Mesendoderm (in vitro differentiated cells): ENCODE data around the gene FLNB.

Experiments used
- DNase-seq: peaks from one replicate; pipeline ENCODE4 v3.0.0; 2013
- H2AK5ac ChIP-seq: 2 replicates; pipeline ENCODE4 v1.6.1; 2013; ENCODE audit warnings: low read length, inconsistent platforms
- H2BK120ac ChIP-seq: 2 replicates; pipeline ENCODE4 v1.6.1; 2013; ENCODE audit warnings: low read depth, mild to moderate bottlenecking, low read length, moderate library complexity, mixed read lengths
- H2BK15ac ChIP-seq: replicated peaks from 2 replicates; pipeline ENCODE4 v1.6.1; 2013; ENCODE audit warnings: low read depth, mild to moderate bottlenecking, moderate library complexity
- H2BK5ac ChIP-seq: 2 replicates; pipeline ENCODE4 v1.6.1; 2013; ENCODE audit warnings: low read length, inconsistent platforms
- H3K18ac ChIP-seq: 2 replicates; pipeline ENCODE4 v1.6.1; 2013; ENCODE audit warnings: mild to moderate bottlenecking, low read length, mixed read lengths
- H3K23ac ChIP-seq: one replicate; pipeline ENCODE4 v1.6.1; 2013; ENCODE audit warnings: low read length
- H3K27ac ChIP-seq: 2 replicates; pipeline ENCODE4 v1.5.1; 2013; ENCODE audit warnings: low read depth, mild to moderate bottlenecking, inconsistent platforms, low read length, moderate library complexity
- H3K27me3 ChIP-seq: 2 replicates; pipeline ENCODE4 v1.6.1; 2013; ENCODE audit warnings: low read length, control low read depth, mild to moderate bottlenecking, inconsistent platforms; ENCODE audit not compliant: insufficient read depth, poor library complexity
- H3K36me3 ChIP-seq: 2 replicates; pipeline ENCODE4 v1.6.1; 2013; ENCODE audit warnings: low read length, inconsistent platforms; ENCODE audit not compliant: control insufficient read depth, insufficient read depth
- H3K4ac ChIP-seq: one replicate; pipeline ENCODE4 v1.6.1; 2013; ENCODE audit warnings: low read depth, mild to moderate bottlenecking, low read length, moderate library complexity
- H3K4me1 ChIP-seq: 2 replicates; pipeline ENCODE4 v1.6.1; 2013; ENCODE audit warnings: low read depth, low read length, inconsistent platforms; ENCODE audit not compliant: control insufficient read depth
- H3K4me2 ChIP-seq: 2 replicates; pipeline ENCODE4 v1.6.1; 2013; ENCODE audit warnings: low read length
- H3K4me3 ChIP-seq: 2 replicates; pipeline ENCODE4 v1.5.1; 2013; ENCODE audit warnings: mild to moderate bottlenecking, low read length
- H3K56ac ChIP-seq: one replicate; pipeline ENCODE4 v1.6.1; 2013; ENCODE audit warnings: low read length
- H3K79me1 ChIP-seq: 2 replicates; pipeline ENCODE4 v1.6.1; 2013; ENCODE audit warnings: low read length, inconsistent platforms
- H3K79me2 ChIP-seq: 2 replicates; pipeline ENCODE4 v1.6.1; 2013; ENCODE audit warnings: mild to moderate bottlenecking, low read length; ENCODE audit not compliant: control insufficient read depth, insufficient read depth
- H3K9ac ChIP-seq: 2 replicates; pipeline ENCODE4 v1.6.1; 2013; ENCODE audit warnings: low read length, inconsistent platforms
- H4K5ac ChIP-seq: one replicate; pipeline ENCODE4 v1.6.1; 2013; ENCODE audit warnings: low read length
- H4K8ac ChIP-seq: one replicate; pipeline ENCODE4 v1.6.1; 2013; ENCODE audit warnings: low read depth, mild to moderate bottlenecking, control low read depth, low read length, moderate library complexity
- WGBS: extraction: QIAGEN DNeasy Blood & Tissue Kit; methylation state at CpG from one replicate; pipeline ENCODE4 v1.1.7; 2013; ENCODE audit warnings: low lambda C conversion rate, missing lambda C conversion rate; ENCODE audit not compliant: insufficient coverage; ENCODE audit errors: extremely low coverage; 5-methylcytosine and 5-hydroxymethylcytosine counted together

FLNB gene

GRCh38 chr3:58161435-58162398 lies 153.5 kb downstream of the FLNB start:
- no peak overlapping the region for H2BK15ac ChIP-seq
- no peak overlapping the region for H2BK5ac ChIP-seq
- no peak overlapping the region for H3K4me3 ChIP-seq
- no peak overlapping the region for H4K8ac ChIP-seq
- H3K4me2 ChIP-seq, result no peak overlapping the region
- no peaks in the 10 kb centered on the region for H3K79me2 ChIP-seq
- peak; percentile 66 for DNase-seq
- no CpG with 5 or more reads among the region's 11 CpGs for WGBS
- peaks cover 9% of the 10 kb centered on the region for H3K36me3 ChIP-seq
- no peak overlapping the region for H3K23ac ChIP-seq
- H3K27ac ChIP-seq, result no peak overlapping the region
- H3K4ac ChIP-seq, result no peak overlapping the region
- H3K56ac ChIP-seq, result peak overlapping the region; percentile 37
- no peak overlapping the region for H2AK5ac ChIP-seq
- H3K18ac ChIP-seq, result no peak overlapping the region
- H2BK120ac ChIP-seq, result no peak overlapping the region
- H3K27me3 ChIP-seq, result no peaks in the 10 kb centered on the region
- H3K9ac ChIP-seq, result no peak overlapping the region
- H3K79me1 ChIP-seq, result no peaks in the 10 kb centered on the region
- no peak overlapping the region for H4K5ac ChIP-seq
- H3K4me1 ChIP-seq, result peaks cover 4% of the 10 kb centered on the region

DNA sequence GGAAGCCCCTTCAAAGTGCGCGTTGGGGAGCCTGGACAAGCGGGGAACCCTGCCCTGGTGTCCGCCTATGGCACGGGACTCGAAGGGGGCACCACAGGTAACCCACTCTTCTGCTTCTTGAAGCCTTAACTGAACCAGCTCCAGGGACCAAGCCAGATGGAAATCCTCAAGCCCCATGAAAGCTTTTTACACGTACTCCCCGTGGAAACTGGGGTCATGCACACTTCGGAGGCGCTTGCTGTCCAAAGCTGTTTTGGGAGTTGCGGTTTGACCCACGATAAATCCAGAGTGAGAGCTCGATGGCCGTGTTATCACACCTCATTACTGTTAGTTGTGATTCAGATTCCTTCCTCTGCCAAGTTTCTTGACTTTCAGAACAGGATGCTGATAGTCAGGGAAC lies 155.0 kb downstream of the FLNB start:
- Histone ChIP-seq H3K56ac (no peak overlapping the region), H3K4me1 (peaks cover 4% of the 10 kb centered on the region), H3K4me2 (no peak overlapping the region), H4K5ac (no peak overlapping the region), H3K18ac (no peak overlapping the region), H3K9ac (no peak overlapping the region), H2AK5ac (no peak overlapping the region), H4K8ac (no peak overlapping the region), H3K23ac (no peak overlapping the region), H3K79me2 (no peaks in the 10 kb centered on the region), H3K79me1 (no peaks in the 10 kb centered on the region), H2BK120ac (no peak overlapping the region), H2BK15ac (no peak overlapping the region), H3K36me3 (peaks cover 9% of the 10 kb centered on the region), H2BK5ac (no peak overlapping the region), H3K4ac (no peak overlapping the region), H3K27ac (no peak overlapping the region), H3K27me3 (no peaks in the 10 kb centered on the region), H3K4me3 (no peak overlapping the region)
- DNase-seq, result no peak
- WGBS, result no CpG with 5 or more reads among the region's 14 CpGs

- no peak overlapping the region for H3K18ac ChIP-seq
- no peak for DNase-seq
- no peaks in the 10 kb centered on the region for H3K27me3 ChIP-seq
- H3K4me1 ChIP-seq, result peaks cover 4% of the 10 kb centered on the region
- H3K79me1 ChIP-seq, result no peaks in the 10 kb centered on the region
- H2BK5ac ChIP-seq, result no peak overlapping the region
- peaks cover 9% of the 10 kb centered on the region for H3K36me3 ChIP-seq
- H2AK5ac ChIP-seq, result no peak overlapping the region
- H3K79me2 ChIP-seq, result no peaks in the 10 kb centered on the region
- no peak overlapping the region for H3K4me3 ChIP-seq
- H3K23ac ChIP-seq, result no peak overlapping the region
- H4K8ac ChIP-seq, result no peak overlapping the region
- no CpG with 5 or more reads among the region's 12 CpGs for WGBS
- no peak overlapping the region for H3K4me2 ChIP-seq
- no peak overlapping the region for H4K5ac ChIP-seq
- H3K9ac ChIP-seq, result no peak overlapping the region
- H2BK15ac ChIP-seq, result no peak overlapping the region
- no peak overlapping the region for H3K4ac ChIP-seq
- no peak overlapping the region for H3K27ac ChIP-seq
- no peak overlapping the region for H3K56ac ChIP-seq
- no peak overlapping the region for H2BK120ac ChIP-seq
Measured at GRCh38 chr3:58164199-58164879, 156.1 kb downstream of the FLNB start.

GRCh38 chr3:58164906-58165821 lies 156.9 kb downstream of the FLNB start:
- H3K23ac ChIP-seq, result no peak overlapping the region
- H3K79me2 ChIP-seq, result no peaks in the 10 kb centered on the region
- H3K79me1 ChIP-seq, result no peaks in the 10 kb centered on the region
- no peak overlapping the region for H2BK120ac ChIP-seq
- peaks cover 9% of the 10 kb centered on the region for H3K36me3 ChIP-seq
- H3K27ac ChIP-seq, result peak overlapping the region; percentile 47
- no peak overlapping the region for H3K4me3 ChIP-seq
- H3K9ac ChIP-seq, result peak overlapping the region; percentile 25
- H3K27me3 ChIP-seq, result no peaks in the 10 kb centered on the region
- no peak overlapping the region for H3K4ac ChIP-seq
- peak overlapping the region; percentile 51 for H3K56ac ChIP-seq
- no peak overlapping the region for H2AK5ac ChIP-seq
- no peak overlapping the region for H3K18ac ChIP-seq
- no peak overlapping the region for H4K5ac ChIP-seq
- peak; percentile 83 for DNase-seq
- H4K8ac ChIP-seq, result no peak overlapping the region
- WGBS, result no CpG with 5 or more reads among the region's 16 CpGs
- no peak overlapping the region for H2BK5ac ChIP-seq
- H2BK15ac ChIP-seq, result no peak overlapping the region
- no peak overlapping the region for H3K4me2 ChIP-seq
- H3K4me1 ChIP-seq, result peaks cover 4% of the 10 kb centered on the region

DNA sequence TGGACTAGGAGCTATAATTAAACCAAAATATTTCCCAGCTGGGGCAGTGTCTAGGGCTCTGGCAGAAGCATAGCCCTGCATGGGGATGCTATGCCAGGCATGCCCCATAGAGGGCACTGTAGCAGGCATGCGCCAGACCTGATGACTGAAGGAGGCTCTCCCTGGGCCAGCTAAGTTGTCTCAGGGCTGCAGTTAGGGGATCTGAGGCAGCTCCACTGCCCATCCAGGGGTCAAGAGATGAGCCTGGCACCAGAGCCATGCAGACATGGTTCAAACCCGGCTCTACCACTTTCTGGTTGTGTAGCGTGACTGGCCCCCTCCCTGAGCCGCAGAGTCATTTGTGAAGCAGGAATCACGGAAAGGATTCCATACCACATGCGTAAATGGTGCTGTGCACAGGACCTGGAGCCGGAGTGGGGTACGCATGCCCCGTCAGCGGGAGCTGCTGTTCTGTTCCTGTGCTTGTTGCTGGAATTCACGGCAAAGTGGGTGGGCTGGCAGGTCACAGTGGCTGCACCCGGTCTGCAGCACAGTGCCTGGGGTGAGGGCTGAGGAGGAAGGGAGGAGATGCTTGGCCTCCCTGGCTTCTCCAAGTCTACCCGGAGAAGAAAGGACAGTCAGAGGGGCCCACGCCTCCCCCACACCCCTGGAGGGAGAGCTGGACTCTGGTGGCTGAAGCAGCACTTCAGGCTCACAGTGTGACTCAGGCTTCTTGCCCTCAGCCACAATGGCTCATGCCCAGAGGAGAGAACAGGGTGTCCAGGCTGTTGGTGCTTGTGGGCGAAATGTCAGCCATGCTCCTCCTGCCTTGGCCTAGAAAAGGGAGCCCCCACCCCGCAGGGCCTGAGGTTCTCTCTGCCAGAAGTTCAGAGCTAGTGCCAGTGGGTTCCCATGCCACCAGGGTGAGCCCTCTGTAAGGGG lies 159.5 kb downstream of the FLNB start:
- H3K4me2 ChIP-seq, result no peak overlapping the region
- no peak overlapping the region for H2AK5ac ChIP-seq
- H3K9ac ChIP-seq, result no peak overlapping the region
- no peak overlapping the region for H3K4ac ChIP-seq
- H3K56ac ChIP-seq, result no peak overlapping the region
- peaks cover 7% of the 10 kb centered on the region for H3K36me3 ChIP-seq
- no peak overlapping the region for H3K27ac ChIP-seq
- no peak overlapping the region for H4K5ac ChIP-seq
- no peak overlapping the region for H3K18ac ChIP-seq
- no peak overlapping the region for H4K8ac ChIP-seq
- no peaks in the 10 kb centered on the region for H3K79me1 ChIP-seq
- no peaks in the 10 kb centered on the region for H3K27me3 ChIP-seq
- peak; percentile 76 for DNase-seq
- H2BK120ac ChIP-seq, result no peak overlapping the region
- H2BK5ac ChIP-seq, result no peak overlapping the region
- H2BK15ac ChIP-seq, result no peak overlapping the region
- no peak overlapping the region for H3K23ac ChIP-seq
- H3K4me3 ChIP-seq, result no peak overlapping the region
- no peaks in the 10 kb centered on the region for H3K79me2 ChIP-seq
- H3K4me1 ChIP-seq, result peaks cover 4% of the 10 kb centered on the region
- no CpG with 5 or more reads among the region's 16 CpGs for WGBS
